Muscle of back (tissue), 11 donors: Measurements from ENCODE around the gene LRRC71. TPM values are rescaled to one million over a fixed set of nuclear protein-coding genes. Genes with fewer than 3 reads are reported as not detected.

Source experiments
- DNase-seq, 3 donors: peaks; one replicate each; pipeline versions ENCODE4 v3.0.0 to v3.0.0-alpha.2; 2013
- polyA plus RNA-seq, 10 donors: library from polyadenylated mRNA; unstranded; fragments of 120-200 nt; gene quantifications; one replicate each; pipeline ENCODE4 v1.2.1, GENCODE V29; 2013; ENCODE audit not compliant: insufficient read length in 10 of 10

LRRC71 gene
- polyA plus RNA-seq, 10 donors, result 0.22 to 1.2 (median 0.81) TPM

GRCh38 chr1:156927215-156928042, 7.0 kb downstream of the LRRC71 start:
- DNase-seq, result peak; percentile 63 to 86 (median 68)

DNA sequence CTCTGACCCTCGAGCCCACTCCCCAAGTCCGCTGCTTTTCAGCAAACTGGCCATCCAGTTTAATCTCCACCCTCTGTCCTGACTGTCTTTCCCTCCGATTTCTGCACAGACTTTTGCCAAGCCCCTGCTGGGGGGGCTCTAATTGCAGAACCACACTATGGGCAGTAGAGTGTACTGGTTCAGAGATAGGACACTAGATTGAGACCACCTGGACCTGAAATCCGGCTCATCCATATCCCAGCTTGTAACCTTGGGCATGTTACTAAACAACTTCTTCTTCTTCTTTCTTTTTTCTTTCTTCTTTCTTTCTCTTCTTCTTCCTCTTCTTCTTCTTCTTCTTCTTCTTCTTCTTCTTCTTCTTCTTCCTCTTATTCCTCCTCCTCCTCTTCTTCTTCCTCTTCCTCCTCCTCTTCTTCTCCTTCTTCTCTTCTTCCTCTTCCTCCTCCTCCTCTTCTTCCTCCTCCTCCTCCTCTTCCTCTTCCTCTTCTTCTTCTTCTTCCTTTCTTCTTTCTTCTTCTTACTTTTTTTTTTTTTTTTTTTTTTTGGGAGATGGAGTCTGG, 7.7 kb downstream of the LRRC71 start:
- DNase-seq, result no peak

DNA sequence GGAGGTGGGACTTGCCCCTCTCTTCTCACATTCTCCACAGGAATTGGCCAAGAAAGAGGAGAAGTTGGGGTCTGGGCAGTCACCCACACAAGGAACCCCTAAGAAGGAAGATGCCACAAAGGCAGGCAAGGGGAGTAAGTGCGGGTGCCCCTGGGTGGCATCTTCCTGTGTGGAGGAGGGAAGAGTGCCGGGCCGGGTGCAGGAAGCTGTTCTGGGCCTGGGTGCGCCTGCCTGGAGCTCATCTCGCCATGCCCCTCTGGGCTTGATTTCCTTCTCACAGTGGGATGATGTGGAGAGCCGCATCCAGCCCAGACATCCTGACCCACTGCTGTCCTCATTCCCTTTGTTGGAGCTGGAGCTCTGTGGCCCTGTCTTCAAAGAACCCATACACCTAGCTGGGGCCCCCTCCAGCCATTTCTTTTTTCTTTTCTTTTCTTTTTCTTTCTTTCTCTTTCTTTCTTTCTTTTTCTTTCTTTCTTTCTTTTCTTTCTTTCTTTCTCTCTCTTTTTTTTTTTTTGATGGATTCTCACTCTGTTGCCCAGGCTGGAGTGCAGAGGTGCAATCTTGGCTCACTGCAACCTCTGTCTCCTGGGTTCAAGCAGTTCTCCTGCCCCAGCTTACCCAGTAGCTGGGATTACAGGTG, 9.3 kb downstream of the LRRC71 start:
- no peak for DNase-seq

- no peak for DNase-seq
Observed at GRCh38 chr1:156930483-156930882, 10.1 kb downstream of the LRRC71 start.

GRCh38 chr1:156931211-156931952, 10.9 kb downstream of the LRRC71 start:
- no peak for DNase-seq

- no peak for DNase-seq
Observed at GRCh38 chr1:156931974-156932710, 11.7 kb downstream of the LRRC71 start.

DNA sequence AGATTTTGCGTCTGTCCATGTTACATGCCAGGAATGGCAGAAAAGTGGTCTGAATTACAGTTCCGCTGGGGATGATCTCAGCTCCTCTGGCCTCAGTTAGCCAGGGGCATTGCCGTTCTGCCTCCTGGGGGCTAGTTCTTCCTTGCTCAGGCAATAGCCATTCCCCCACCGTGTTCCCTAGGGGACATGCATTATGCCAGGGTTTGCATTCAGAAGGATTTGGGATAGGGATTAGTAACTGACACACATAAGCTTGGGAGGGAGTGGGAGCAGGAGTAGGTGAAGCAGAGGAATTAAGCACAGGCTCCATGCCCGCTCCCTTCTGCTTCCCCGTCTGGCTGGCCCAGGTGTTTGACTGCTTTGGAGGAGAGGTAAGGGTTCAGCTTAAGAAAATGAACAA, 12.7 kb downstream of the LRRC71 start:
- no peak for DNase-seq

GRCh38 chr1:156935505-156936128, 15.2 kb downstream of the LRRC71 start:
- no peak for DNase-seq

- DNase-seq, result no peak
Observed at GRCh38 chr1:156936191-156936590, 15.8 kb downstream of the LRRC71 start.

DNA sequence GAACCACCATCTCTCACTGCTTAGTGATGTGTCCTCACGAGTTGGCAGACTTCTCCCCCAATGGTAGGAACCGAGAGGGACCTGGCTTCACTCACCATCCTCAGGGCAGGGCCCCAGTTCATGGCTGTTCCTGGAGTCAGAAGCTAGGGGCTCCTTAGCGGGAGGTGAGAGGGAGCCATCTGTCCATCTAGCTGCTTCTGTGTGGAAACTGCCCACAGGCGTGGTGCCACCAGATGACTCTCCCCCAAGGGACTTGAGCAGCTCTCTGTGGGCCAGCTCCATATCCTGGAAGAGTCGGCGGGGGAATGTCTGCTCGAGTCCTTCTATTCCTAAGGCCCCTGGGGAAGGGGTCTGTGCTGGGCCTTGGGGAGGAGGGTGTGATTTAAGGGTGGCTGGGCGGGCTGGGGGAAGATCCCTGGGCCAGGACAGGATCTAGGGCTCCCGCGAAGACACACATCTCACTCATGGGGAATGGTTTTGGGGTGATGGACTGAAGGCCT, 16.3 kb downstream of the LRRC71 start:
- DNase-seq, result no peak

- DNase-seq, result no peak
Observed at GRCh38 chr1:156937883-156938282, 17.5 kb downstream of the LRRC71 start.

- DNase-seq, result no peak
Observed at GRCh38 chr1:156938813-156939212, 18.4 kb downstream of the LRRC71 start.

- DNase-seq, result no peak
Observed at GRCh38 chr1:156939786-156940334, 19.4 kb downstream of the LRRC71 start.

DNA sequence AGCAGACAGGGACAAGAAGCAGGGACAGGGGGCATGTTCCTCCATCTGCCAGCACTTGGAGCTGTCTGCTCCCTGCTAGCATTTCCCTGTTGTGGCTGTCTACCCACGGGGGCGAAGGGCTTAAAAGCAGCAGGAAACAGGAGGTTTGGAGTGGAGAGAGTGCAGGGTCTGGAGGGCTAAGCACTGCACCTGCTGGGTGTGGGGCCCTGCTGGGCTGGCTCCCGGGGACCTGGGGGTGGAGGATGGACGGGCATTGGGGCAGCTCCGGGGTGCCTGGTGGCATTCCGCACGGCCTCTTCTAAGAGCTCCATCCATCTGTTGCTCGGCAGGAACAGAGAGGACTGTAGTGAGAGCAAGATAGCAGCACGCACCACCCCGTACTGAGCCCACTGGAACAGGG, 21.2 kb downstream of the LRRC71 start:
- DNase-seq, result no peak

DNA sequence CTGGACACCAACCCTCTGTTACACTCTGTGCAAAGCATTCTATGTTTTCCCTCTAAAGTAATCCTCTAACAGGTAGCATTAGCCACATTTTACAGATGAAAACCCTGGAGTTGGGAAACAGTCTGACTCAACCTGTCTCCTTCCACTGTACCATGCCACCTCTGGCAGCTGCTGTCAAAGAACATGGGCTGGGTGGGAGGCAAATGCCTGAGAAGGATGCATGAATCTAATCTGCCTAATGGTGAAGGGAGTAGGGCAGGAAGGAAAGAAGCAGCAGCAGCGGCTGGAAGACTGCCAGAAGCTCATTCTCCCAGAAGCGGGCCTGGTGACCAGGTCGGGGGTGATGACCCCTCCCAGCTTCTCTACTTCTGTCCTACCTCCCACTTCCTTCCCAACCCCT, 21.7 kb downstream of the LRRC71 start:
- no peak for DNase-seq

GRCh38 chr1:156942576-156942975, 22.1 kb downstream of the LRRC71 start:
- no peak for DNase-seq

GRCh38 chr1:156943756-156944155, 23.3 kb downstream of the LRRC71 start:
- DNase-seq, result no peak

DNA sequence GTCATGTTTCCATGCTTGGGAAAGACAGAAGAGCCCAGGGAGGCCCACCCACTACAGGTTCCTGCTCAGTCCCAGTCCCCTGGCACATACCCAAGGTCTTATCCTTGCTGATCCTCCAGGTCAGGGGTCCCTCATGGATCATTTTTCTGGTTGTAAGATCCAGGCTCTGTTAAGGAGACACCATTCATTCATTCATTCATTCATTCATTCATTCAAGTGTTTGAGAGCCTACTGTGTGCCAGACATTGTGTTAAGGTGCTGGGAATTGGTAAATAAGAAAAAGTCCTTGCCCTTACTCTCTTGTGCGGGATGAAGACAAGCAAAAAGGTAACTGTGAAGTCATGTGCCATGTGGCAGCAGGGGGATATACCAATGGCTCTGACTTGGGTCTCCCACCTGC, 23.8 kb downstream of the LRRC71 start:
- no peak for DNase-seq

- DNase-seq, result no peak
Observed at GRCh38 chr1:156944848-156945247, 24.4 kb downstream of the LRRC71 start.

DNA sequence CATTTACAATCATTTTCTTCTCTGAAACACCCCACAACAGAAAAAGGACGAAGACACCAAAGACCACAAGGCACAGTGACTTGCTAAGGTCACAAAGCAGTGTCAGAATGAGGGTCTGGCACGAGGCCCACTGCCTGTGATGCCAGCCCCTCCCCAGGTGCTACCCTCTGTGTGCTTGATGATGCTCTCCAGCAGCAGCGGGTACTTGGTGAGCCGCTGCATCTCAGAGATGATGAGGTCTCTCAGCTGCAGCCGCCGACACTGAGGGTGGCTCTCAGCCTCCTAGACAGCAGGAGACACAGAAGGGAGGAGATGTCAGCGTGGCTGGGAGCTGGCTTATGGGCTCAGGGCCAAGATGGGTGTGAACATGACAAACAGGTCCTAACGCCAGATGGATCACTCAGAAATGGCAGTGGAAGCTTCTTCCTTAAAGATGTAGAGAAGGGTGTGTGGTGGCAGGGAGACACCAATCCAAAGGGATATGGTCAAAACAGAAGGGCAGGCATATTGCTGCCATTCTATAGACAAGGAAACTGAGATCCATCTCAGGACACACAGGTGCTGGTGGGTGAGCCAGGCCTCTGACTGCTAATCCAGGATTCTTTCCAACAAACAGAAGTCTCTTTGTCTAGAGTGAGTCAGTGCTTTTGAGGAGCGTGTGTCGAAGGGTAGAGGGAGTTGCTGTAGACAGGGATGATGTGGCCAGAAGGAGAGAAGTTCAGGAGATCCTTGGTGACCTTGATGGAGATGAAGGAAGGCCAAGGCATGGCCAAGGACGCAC, 25.6 kb downstream of the LRRC71 start:
- no peak for DNase-seq
